OCI-LY3 (cell line): ENCODE data around the gene GRIP2.

ENCODE experiments used
- EZH2phosphoT487 ChIP-seq: fragments of 200-600 bp; shearing (Covaris generic); IDR thresholded peaks from 2 replicates; pipeline ENCODE4 v1.6.1; 2018; ENCODE audit warnings: antibody characterized with exemption, mixed run types, low read depth
- TF ChIP-seq, protein P1 (sequence below): fragments of 200-600, 300-600 bp; sonication (generic); IDR thresholded peaks from 2 replicates; pipeline ENCODE4 v1.5.1; 2014; ENCODE audit warnings: antibody characterized with exemption, low read length, low read depth

DNA sequence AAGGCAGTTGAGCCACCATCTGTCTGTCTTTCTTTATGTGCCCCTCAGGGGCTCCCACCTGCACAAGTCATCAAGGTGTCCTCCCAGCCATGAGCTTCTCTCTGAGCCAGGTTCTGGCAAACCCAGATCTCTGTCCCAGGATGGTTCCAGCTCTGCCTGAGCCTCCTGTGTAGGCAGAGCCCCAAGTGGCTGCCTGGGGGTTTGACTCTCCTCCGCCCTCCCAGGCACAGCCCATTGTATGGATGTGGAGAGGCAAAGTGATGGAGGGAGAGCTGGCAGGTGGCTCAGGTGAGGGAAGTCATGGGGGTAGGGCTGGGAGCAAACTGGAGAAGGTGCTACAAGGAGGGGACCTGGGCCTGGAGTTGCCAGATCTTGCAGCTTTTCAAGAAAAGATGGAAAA lies 56.9 kb downstream of the GRIP2 start:
- TF ChIP-seq, protein P1, sequence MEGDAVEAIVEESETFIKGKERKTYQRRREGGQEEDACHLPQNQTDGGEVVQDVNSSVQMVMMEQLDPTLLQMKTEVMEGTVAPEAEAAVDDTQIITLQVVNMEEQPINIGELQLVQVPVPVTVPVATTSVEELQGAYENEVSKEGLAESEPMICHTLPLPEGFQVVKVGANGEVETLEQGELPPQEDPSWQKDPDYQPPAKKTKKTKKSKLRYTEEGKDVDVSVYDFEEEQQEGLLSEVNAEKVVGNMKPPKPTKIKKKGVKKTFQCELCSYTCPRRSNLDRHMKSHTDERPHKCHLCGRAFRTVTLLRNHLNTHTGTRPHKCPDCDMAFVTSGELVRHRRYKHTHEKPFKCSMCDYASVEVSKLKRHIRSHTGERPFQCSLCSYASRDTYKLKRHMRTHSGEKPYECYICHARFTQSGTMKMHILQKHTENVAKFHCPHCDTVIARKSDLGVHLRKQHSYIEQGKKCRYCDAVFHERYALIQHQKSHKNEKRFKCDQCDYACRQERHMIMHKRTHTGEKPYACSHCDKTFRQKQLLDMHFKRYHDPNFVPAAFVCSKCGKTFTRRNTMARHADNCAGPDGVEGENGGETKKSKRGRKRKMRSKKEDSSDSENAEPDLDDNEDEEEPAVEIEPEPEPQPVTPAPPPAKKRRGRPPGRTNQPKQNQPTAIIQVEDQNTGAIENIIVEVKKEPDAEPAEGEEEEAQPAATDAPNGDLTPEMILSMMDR, result no peak
- TF ChIP-seq EZH2phosphoT487, result no peak
